Trophoblast cell (in vitro differentiated cells and primary cell): ENCODE results near the gene TNF.

Source experiments
- DNase-seq, 2 donors: peaks; one replicate each; pipeline ENCODE4 v3.0.0-alpha.2; 2016
- H2AFZ ChIP-seq: 2 replicates; pipeline ENCODE4 v1.6.1; 2013; ENCODE audit warnings: low read length, moderate library complexity, mild to moderate bottlenecking; ENCODE audit not compliant: insufficient read depth, poor library complexity
- H2AK5ac ChIP-seq: 2 replicates; pipeline ENCODE4 v1.6.1; 2013; ENCODE audit warnings: mild to moderate bottlenecking, low read length
- H2BK120ac ChIP-seq: 2 replicates; pipeline ENCODE4 v1.6.1; 2013; ENCODE audit warnings: low read length, mild to moderate bottlenecking, moderate library complexity; ENCODE audit not compliant: insufficient read depth, poor library complexity
- H2BK12ac ChIP-seq: 2 replicates; pipeline ENCODE4 v1.6.1; 2013; ENCODE audit warnings: mild to moderate bottlenecking, low read length, moderate library complexity
- H2BK5ac ChIP-seq: 2 replicates; pipeline ENCODE4 v1.6.1; 2013; ENCODE audit warnings: low read length, low read depth, moderate library complexity, mild to moderate bottlenecking; ENCODE audit not compliant: poor library complexity
- H3K14ac ChIP-seq: 2 replicates; pipeline ENCODE4 v1.6.1; 2013; ENCODE audit warnings: mild to moderate bottlenecking, low read length
- H3K18ac ChIP-seq: 2 replicates; pipeline ENCODE4 v1.6.1; 2013; ENCODE audit warnings: mild to moderate bottlenecking, low read length
- H3K23ac ChIP-seq: 2 replicates; pipeline ENCODE4 v1.6.1; 2013; ENCODE audit warnings: low read length
- H3K27ac ChIP-seq: 2 replicates; pipeline ENCODE4 v1.5.1; 2013; ENCODE audit warnings: low read depth, mild to moderate bottlenecking, inconsistent platforms, low read length, moderate library complexity
- H3K27me3 ChIP-seq: 2 replicates; pipeline ENCODE4 v1.6.1; 2013; ENCODE audit warnings: inconsistent platforms, mild to moderate bottlenecking, low read length, moderate library complexity; ENCODE audit not compliant: insufficient read depth
- H3K36me3 ChIP-seq, 2 experiments: 1 replicate in 1 of 2; 2 replicates in 1 of 2; pipeline ENCODE4 v1.6.1; 2013; ENCODE audit warnings: low read length in 2 of 2, mild to moderate bottlenecking in 2 of 2, moderate library complexity in 1 of 2; ENCODE audit not compliant: insufficient read depth in 2 of 2, control insufficient read depth in 1 of 2
- H3K4ac ChIP-seq: 2 replicates; pipeline ENCODE4 v1.6.1; 2013; ENCODE audit warnings: low read depth, mild to moderate bottlenecking, low read length, moderate library complexity
- H3K4me1 ChIP-seq, 2 experiments: 1 replicate in 1 of 2; 2 replicates in 1 of 2; pipeline ENCODE4 v1.6.1; 2013; ENCODE audit warnings: low read length in 2 of 2, mild to moderate bottlenecking in 2 of 2, moderate library complexity in 1 of 2; ENCODE audit not compliant: insufficient read depth in 2 of 2, control insufficient read depth in 1 of 2
- H3K4me2 ChIP-seq: 2 replicates; pipeline ENCODE4 v1.6.1; 2013; ENCODE audit warnings: inconsistent platforms, mild to moderate bottlenecking, low read length, moderate library complexity
- H3K4me3 ChIP-seq: 2 replicates; pipeline ENCODE4 v1.5.1; 2013; ENCODE audit warnings: mild to moderate bottlenecking, low read depth, low read length, inconsistent platforms
- H3K79me1 ChIP-seq: one replicate; pipeline ENCODE4 v1.6.1; 2013; ENCODE audit warnings: low read length
- H3K79me2 ChIP-seq: 2 replicates; pipeline ENCODE4 v1.6.1; 2013; ENCODE audit warnings: low read length, mild to moderate bottlenecking; ENCODE audit not compliant: control insufficient read depth, insufficient read depth, poor library complexity
- H3K9ac ChIP-seq: 2 replicates; pipeline ENCODE4 v1.6.1; 2013; ENCODE audit warnings: mild to moderate bottlenecking, low read length
- H3K9me3 ChIP-seq: 2 replicates; pipeline ENCODE4 v1.6.1; 2013; ENCODE audit warnings: low read depth, mild to moderate bottlenecking, control low read depth, inconsistent platforms, low read length; ENCODE audit not compliant: insufficient read depth
- H4K12ac ChIP-seq: 2 replicates; pipeline ENCODE4 v1.6.1; 2013; ENCODE audit warnings: low read depth, mild to moderate bottlenecking, low read length, moderate library complexity
- H4K8ac ChIP-seq: 2 replicates; pipeline ENCODE4 v1.6.1; 2013; ENCODE audit warnings: low read depth, mild to moderate bottlenecking, low read length, moderate library complexity
- H4K91ac ChIP-seq: one replicate; pipeline ENCODE4 v1.6.1; 2013; ENCODE audit warnings: low read depth, mild to moderate bottlenecking, low read length, moderate library complexity
- WGBS: extraction: QIAGEN DNeasy Blood & Tissue Kit; methylation state at CpG from one replicate; pipeline ENCODE4 v1.1.7; 2013; ENCODE audit warnings: missing lambda C conversion rate; ENCODE audit not compliant: insufficient read length, insufficient coverage; ENCODE audit errors: extremely low coverage; 5-methylcytosine and 5-hydroxymethylcytosine counted together

TNF gene

GRCh38 chr6:31529329-31530150 lies 45.8 kb upstream of the TNF start:
- Histone ChIP-seq H3K79me1 (no peaks in the 10 kb centered on the region), H2BK5ac (no peak overlapping the region), H2AK5ac (no peak overlapping the region), H3K23ac (no peak overlapping the region), H3K14ac (no peak overlapping the region), H2BK12ac (no peak overlapping the region), H3K9me3 (no peaks in the 10 kb centered on the region), H3K18ac (no peak overlapping the region), H3K9ac (no peak overlapping the region), H3K79me2 (no peaks in the 10 kb centered on the region), H3K4me1 (no peaks in the 10 kb centered on the region), H4K8ac (no peak overlapping the region), H3K27ac (no peak overlapping the region), H3K36me3 (peaks cover 33 to 48% of the 10 kb centered on the region in 2 experiments), H3K4ac (no peak overlapping the region), H2AFZ (no peak overlapping the region), H3K4me3 (no peak overlapping the region), H3K27me3 (no peaks in the 10 kb centered on the region), H2BK120ac (no peak overlapping the region), H4K91ac (no peak overlapping the region), H3K4me2 (no peak overlapping the region), H4K12ac (no peak overlapping the region)
- WGBS = no CpG with 5 or more reads among the region's 12 CpGs
- no peak for DNase-seq

GRCh38 chr6:31530659-31531058 lies 44.7 kb upstream of the TNF start:
- Histone ChIP-seq H3K79me1 (no peaks in the 10 kb centered on the region), H4K12ac (no peak overlapping the region), H2AFZ (no peak overlapping the region), H3K4me3 (no peak overlapping the region), H3K18ac (no peak overlapping the region), H2BK12ac (no peak overlapping the region), H2BK120ac (no peak overlapping the region), H3K36me3 (peaks cover 42 to 58% of the 10 kb centered on the region in 2 experiments), H2AK5ac (no peak overlapping the region), H4K91ac (no peak overlapping the region), H3K9me3 (no peaks in the 10 kb centered on the region), H3K27ac (no peak overlapping the region), H3K27me3 (no peaks in the 10 kb centered on the region), H2BK5ac (no peak overlapping the region), H3K4me2 (no peak overlapping the region), H3K23ac (no peak overlapping the region), H3K9ac (no peak overlapping the region), H3K4ac (no peak overlapping the region), H3K14ac (no peak overlapping the region), H3K4me1 (no peaks in the 10 kb centered on the region), H3K79me2 (no peaks in the 10 kb centered on the region), H4K8ac (no peak overlapping the region)
- WGBS = no CpG with 5 or more reads among the region's 6 CpGs
- DNase-seq = no peak

GRCh38 chr6:31531162-31531561 lies 44.2 kb upstream of the TNF start:
- H3K36me3 ChIP-seq = peaks cover 42 to 63% of the 10 kb centered on the region in 2 experiments
- no peaks in the 10 kb centered on the region for H3K27me3 ChIP-seq
- WGBS = no CpG with 5 or more reads among the region's 7 CpGs
- no peak overlapping the region for H3K4me2 ChIP-seq
- H2BK120ac ChIP-seq = no peak overlapping the region
- no peak overlapping the region for H4K91ac ChIP-seq
- H2AK5ac ChIP-seq = no peak overlapping the region
- no peak overlapping the region for H4K12ac ChIP-seq
- H3K9me3 ChIP-seq = no peaks in the 10 kb centered on the region
- no peaks in the 10 kb centered on the region for H3K4me1 ChIP-seq
- H3K79me1 ChIP-seq = no peaks in the 10 kb centered on the region
- H3K23ac ChIP-seq = no peak overlapping the region
- H3K4ac ChIP-seq = no peak overlapping the region
- no peak overlapping the region for H3K4me3 ChIP-seq
- H3K27ac ChIP-seq = no peak overlapping the region
- no peak overlapping the region for H4K8ac ChIP-seq
- no peak overlapping the region for H2BK12ac ChIP-seq
- no peaks in the 10 kb centered on the region for H3K79me2 ChIP-seq
- H2AFZ ChIP-seq = no peak overlapping the region
- DNase-seq = no peak
- no peak overlapping the region for H3K18ac ChIP-seq
- no peak overlapping the region for H3K9ac ChIP-seq
- no peak overlapping the region for H2BK5ac ChIP-seq
- no peak overlapping the region for H3K14ac ChIP-seq

GRCh38 chr6:31531771-31532643 lies 43.4 kb upstream of the TNF start:
- no peak overlapping the region for H2AK5ac ChIP-seq
- no peak overlapping the region for H3K18ac ChIP-seq
- no peak overlapping the region for H4K91ac ChIP-seq
- H2AFZ ChIP-seq = no peak overlapping the region
- DNase-seq = no peak
- H3K9me3 ChIP-seq = no peaks in the 10 kb centered on the region
- H4K8ac ChIP-seq = no peak overlapping the region
- no peak overlapping the region for H2BK120ac ChIP-seq
- H4K12ac ChIP-seq = no peak overlapping the region
- peaks cover 48 to 71% of the 10 kb centered on the region in 2 experiments for H3K36me3 ChIP-seq
- H3K4me2 ChIP-seq = no peak overlapping the region
- H3K4me1 ChIP-seq = no peaks in the 10 kb centered on the region
- no peak overlapping the region for H3K27ac ChIP-seq
- no peaks in the 10 kb centered on the region for H3K27me3 ChIP-seq
- H3K4me3 ChIP-seq = no peak overlapping the region
- no peaks in the 10 kb centered on the region for H3K79me1 ChIP-seq
- H2BK5ac ChIP-seq = no peak overlapping the region
- no peaks in the 10 kb centered on the region for H3K79me2 ChIP-seq
- WGBS = no CpG with 5 or more reads among the region's 9 CpGs
- no peak overlapping the region for H3K23ac ChIP-seq
- no peak overlapping the region for H3K4ac ChIP-seq
- no peak overlapping the region for H3K9ac ChIP-seq
- H2BK12ac ChIP-seq = no peak overlapping the region
- no peak overlapping the region for H3K14ac ChIP-seq
